SH-SY5Y (cell line): ENCODE measurements around the gene MOB3B.

ENCODE experiments used
- GATA2 ChIP-seq: IDR thresholded peaks from 2 replicates; pipeline ENCODE4 v1.6.1; 2011; ENCODE audit warnings: mild to moderate bottlenecking, low read depth, low read length
- GATA3 ChIP-seq: IDR thresholded peaks from 2 replicates; pipeline ENCODE4 v1.6.1; 2011; ENCODE audit warnings: low read depth, mild to moderate bottlenecking, low read length, moderate library complexity

- TF ChIP-seq GATA2 = no peak
- TF ChIP-seq GATA3 = no peak
Measured at GRCh38 chr9:27336126-27336525, 193.5 kb downstream of the MOB3B start.
